ENCODE data around the gene LRPPRC. TPM values are rescaled to one million over a fixed set of nuclear protein-coding genes. Genes with fewer than 3 reads are reported as not detected.

Gene LRPPRC
- total and polyA plus RNA-seq, 10 of the 15 experiments (the other 5 are each of a cell fraction or from before 2014, with no cell fraction given): 34.1 to 152 (median 97.0) TPM

- Histone ChIP-seq H2AFZ (ENCODE audit: control insufficient read depth, low read depth, low read length) (no peak overlapping the region), H3K79me2 (ENCODE audit: control insufficient read depth, insufficient read depth, low read length) (no peaks in the 10 kb centered on the region), H3K36me3 (ENCODE audit: control insufficient read depth in 2 of 2, insufficient read depth in 2 of 2, low read length in 1 of 2) (no peaks in the 10 kb centered on the region), H3K27ac (ENCODE audit: control insufficient read depth, insufficient read depth) (no peak overlapping the region), H3K4me2 (ENCODE audit: control insufficient read depth, insufficient read depth) (no peak overlapping the region), H3K4me3 (no peak overlapping the region), H3K27me3 (replicated peaks in 1 of 2; ENCODE audit: control insufficient read depth in 2 of 2, insufficient read depth in 2 of 2, low read length in 1 of 2) (peaks cover 4 to 6% of the 10 kb centered on the region in 2 experiments; a peak in 3 of 4 replicates), H3K9me3 (replicated peaks; ENCODE audit: control insufficient read depth, insufficient read depth, low read length) (no peaks in the 10 kb centered on the region), H4K20me1 (ENCODE audit: control insufficient read depth, insufficient read depth) (no peaks in the 10 kb centered on the region), H3K4me1 (ENCODE audit: control insufficient read depth, insufficient read depth, low read length) (no peaks in the 10 kb centered on the region), H3K9ac (ENCODE audit: control insufficient read depth, insufficient read depth, low read length) (no peak overlapping the region)
- no peak for TF ChIP-seq ATF2 (IDR thresholded peaks at IDR 0.05; ENCODE audit: low read length)
- TF ChIP-seq RB1 (IDR thresholded peaks at IDR 0.05; ENCODE audit: borderline replicate concordance): no peak
- TF ChIP-seq YY1 (IDR thresholded peaks at IDR 0.05; ENCODE audit: low read depth, low read length): no peak
- no peak for TF ChIP-seq ZBED1 (IDR thresholded peaks at IDR 0.05; ENCODE audit: borderline replicate concordance)
- no peak for TF ChIP-seq NBN (IDR thresholded peaks at IDR 0.05)
- no peak for TF ChIP-seq ZBTB11 (CRISPR knock-in tag; IDR thresholded peaks at IDR 0.05)
- in situ Hi-C loops (cut with MboI) (no loop called here), intact Hi-C loops (cut with micrococcal nuclease; ENCODE audit: unreplicated experiment) (no loop called here)
- ChIA-PET CTCF (interaction anchor here (1.2 kb wide), 1 partner anchor 37 kb away, joined by 5 read pairs; no protein-coding TSS in a partner anchor), RAD21 (ENCODE audit: unreplicated experiment) (no interaction called here), POLR2A (no interaction called here), SMC1A (ENCODE audit: uncharacterized antibody, unreplicated experiment) (no interaction called here)
- no TSS peak for BruUV-seq (replicated peaks)
- DNase-seq (ENCODE audit: low read depth, low spot score) (no peak), ATAC-seq (no peak), FAIRE-seq (no peak)
- WGBS (ENCODE audit: insufficient coverage, insufficient replicate concordance, low lambda C conversion rate, missing lambda C conversion rate): 32% methylated on average over 5 of the region's 5 CpGs
Measured at GRCh38 chr2:43840965-43841364, 154.8 kb downstream of the LRPPRC start.
